HG03039 (cell line): ENCODE data around the gene ZNF670.
A peak's percentile ranks its signal among the peaks of the same experiment; 100 is the strongest.
"Not testable (repeated sequence)": the region's sequence is repeated elsewhere in the genome, so short reads cannot be mapped to it uniquely, and the experiment has no call there.

Experiments
- ATAC-seq: cut with Tn5 transposase; IDR thresholded peaks from one replicate; pipeline ENCODE4 v1.9.1; 2021; ENCODE audit warnings: mild to moderate bottlenecking, moderate library complexity; ENCODE audit not compliant: unreplicated experiment

The ZNF670 gene

GRCh38 chr1:247078258-247079140 lies at the start of gene ZNF670:
Gene ZNF670, minus strand, starts transcription at chr1:247078811. Its CDS starts 215 bp downstream, at chr1:247078596.
- peak; percentile 100 for ATAC-seq

GRCh38 chr1:247127519-247128282 lies 49.1 kb upstream of the ZNF670 start:
- not testable (repeated sequence) for ATAC-seq

GRCh38 chr1:247126601-247127000 lies 48.0 kb upstream of the ZNF670 start:
- peak; percentile 48 for ATAC-seq

- peak; percentile 99 for ATAC-seq
Observed at GRCh38 chr1:247126166-247126565, 47.6 kb upstream of the ZNF670 start.

- no peak for ATAC-seq
Observed at GRCh38 chr1:247121382-247121781, 42.8 kb upstream of the ZNF670 start.

GRCh38 chr1:247120408-247120668 lies 41.7 kb upstream of the ZNF670 start:
- not testable (repeated sequence) for ATAC-seq

GRCh38 chr1:247119600-247120407 lies 41.2 kb upstream of the ZNF670 start:
- no peak for ATAC-seq

GRCh38 chr1:247118946-247119446 lies 40.4 kb upstream of the ZNF670 start:
- ATAC-seq, result no peak

- ATAC-seq, result no peak
Observed at GRCh38 chr1:247115545-247115944, 36.9 kb upstream of the ZNF670 start.

- no peak for ATAC-seq
Observed at GRCh38 chr1:247115141-247115510, 36.5 kb upstream of the ZNF670 start.

GRCh38 chr1:247114351-247115140 lies 35.9 kb upstream of the ZNF670 start:
- no peak for ATAC-seq

- no peak for ATAC-seq
Observed at GRCh38 chr1:247113733-247114271, 35.2 kb upstream of the ZNF670 start.

GRCh38 chr1:247113094-247113497 lies 34.5 kb upstream of the ZNF670 start:
- ATAC-seq, result no peak

- ATAC-seq, result no peak
Observed at GRCh38 chr1:247112479-247112781, 33.8 kb upstream of the ZNF670 start.

- no peak for ATAC-seq
Observed at GRCh38 chr1:247111700-247112478, 33.3 kb upstream of the ZNF670 start.

- ATAC-seq, result no peak
Observed at GRCh38 chr1:247111259-247111699, 32.7 kb upstream of the ZNF670 start.

- no peak for ATAC-seq
Observed at GRCh38 chr1:247110627-247111258, 32.1 kb upstream of the ZNF670 start.

- ATAC-seq, result no peak
Observed at GRCh38 chr1:247107694-247108093, 29.1 kb upstream of the ZNF670 start.

- ATAC-seq, result no peak
Observed at GRCh38 chr1:247105966-247106365, 27.4 kb upstream of the ZNF670 start.
